Neutrophil (primary cell): ENCODE data around the gene MSL1.

Source experiments
- H3K27ac ChIP-seq: fragments of 200-600 bp; sonication (generic); 2 replicates; pipeline ENCODE4 v1.5.1; 2016; ENCODE audit warnings: mild to moderate bottlenecking, moderate library complexity
- H3K27me3 ChIP-seq: fragments of 200-600 bp; sonication (generic); 2 replicates; pipeline ENCODE4 v1.6.0; 2016; ENCODE audit warnings: mild to moderate bottlenecking
- H3K36me3 ChIP-seq: fragments of 200-600 bp; sonication (generic); 2 replicates; pipeline ENCODE4 v1.5.1; 2017
- H3K4me1 ChIP-seq, 2 experiments: fragments of 200-600 bp in 1 of 2; sonication (generic) in 1 of 2; 1 replicate in 1 of 2; 2 replicates in 1 of 2; pipeline versions ENCODE4 v1.5.1 to v1.6.1; 2013 to 2016; ENCODE audit warnings: low read depth in 1 of 2, low read length in 1 of 2, mild to moderate bottlenecking in 1 of 2, moderate library complexity in 1 of 2; ENCODE audit not compliant: control insufficient read depth in 1 of 2, insufficient read depth in 1 of 2
- H3K4me3 ChIP-seq, 2 experiments: fragments of 200-600 bp in 1 of 2; sonication (generic) in 1 of 2; 1 replicate in 1 of 2; 2 replicates in 1 of 2; pipeline ENCODE4 v1.5.1; 2013 to 2016; ENCODE audit warnings: low read depth in 1 of 2, low read length in 1 of 2, mild to moderate bottlenecking in 1 of 2, moderate library complexity in 1 of 2
- H3K9me3 ChIP-seq: fragments of 200-600 bp; sonication (generic); 2 replicates; pipeline ENCODE4 v1.5.1; 2016
- TF ChIP-seq, protein P1 (sequence below): fragments of 200-600 bp; sonication (generic); IDR thresholded peaks from 2 replicates; pipeline ENCODE4 v1.5.1; 2016; ENCODE audit warnings: antibody characterized with exemption

The MSL1 gene

GRCh38 chr17:40079545-40079944, 42.2 kb upstream of the MSL1 start:
- TF ChIP-seq, protein P1, sequence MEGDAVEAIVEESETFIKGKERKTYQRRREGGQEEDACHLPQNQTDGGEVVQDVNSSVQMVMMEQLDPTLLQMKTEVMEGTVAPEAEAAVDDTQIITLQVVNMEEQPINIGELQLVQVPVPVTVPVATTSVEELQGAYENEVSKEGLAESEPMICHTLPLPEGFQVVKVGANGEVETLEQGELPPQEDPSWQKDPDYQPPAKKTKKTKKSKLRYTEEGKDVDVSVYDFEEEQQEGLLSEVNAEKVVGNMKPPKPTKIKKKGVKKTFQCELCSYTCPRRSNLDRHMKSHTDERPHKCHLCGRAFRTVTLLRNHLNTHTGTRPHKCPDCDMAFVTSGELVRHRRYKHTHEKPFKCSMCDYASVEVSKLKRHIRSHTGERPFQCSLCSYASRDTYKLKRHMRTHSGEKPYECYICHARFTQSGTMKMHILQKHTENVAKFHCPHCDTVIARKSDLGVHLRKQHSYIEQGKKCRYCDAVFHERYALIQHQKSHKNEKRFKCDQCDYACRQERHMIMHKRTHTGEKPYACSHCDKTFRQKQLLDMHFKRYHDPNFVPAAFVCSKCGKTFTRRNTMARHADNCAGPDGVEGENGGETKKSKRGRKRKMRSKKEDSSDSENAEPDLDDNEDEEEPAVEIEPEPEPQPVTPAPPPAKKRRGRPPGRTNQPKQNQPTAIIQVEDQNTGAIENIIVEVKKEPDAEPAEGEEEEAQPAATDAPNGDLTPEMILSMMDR, result no peak
- H3K4me3 ChIP-seq, result no peak overlapping the region
- H3K36me3 ChIP-seq, result peaks cover 49% of the 10 kb centered on the region

DNA sequence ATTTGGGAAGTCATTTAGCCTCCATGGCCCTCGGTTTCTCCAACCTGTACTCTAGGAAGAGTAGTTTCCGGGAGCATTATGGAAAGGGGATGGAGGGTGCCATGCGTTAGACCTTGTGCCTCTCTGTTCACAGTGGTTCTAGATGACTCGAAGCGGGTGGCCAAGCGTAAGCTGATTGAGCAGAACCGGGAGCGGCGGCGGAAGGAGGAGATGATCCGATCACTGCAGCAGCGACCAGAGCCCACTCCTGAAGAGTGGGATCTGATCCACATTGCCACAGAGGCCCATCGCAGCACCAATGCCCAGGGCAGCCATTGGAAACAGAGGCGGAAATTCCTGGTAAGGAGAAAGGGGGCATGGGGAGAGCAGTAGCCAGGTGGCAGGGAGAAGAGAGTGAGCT, 37.3 kb upstream of the MSL1 start:
- Histone ChIP-seq H3K36me3 (peaks cover 77% of the 10 kb centered on the region), H3K27me3 (no peaks in the 10 kb centered on the region), H3K27ac (no peak overlapping the region), H3K9me3 (no peaks in the 10 kb centered on the region), H3K4me1 (no peaks in the 10 kb centered on the region), H3K4me3 (no peak overlapping the region)
- TF ChIP-seq, protein P1, result no peak

More at GRCh38 chr17:40079545-40079944, 42.2 kb upstream of the MSL1 start:
- Histone ChIP-seq H3K27ac (no peak overlapping the region), H3K27me3 (no peaks in the 10 kb centered on the region), H3K9me3 (no peaks in the 10 kb centered on the region), H3K4me1 (peaks cover 20 to 25% of the 10 kb centered on the region in 2 experiments)

DNA sequence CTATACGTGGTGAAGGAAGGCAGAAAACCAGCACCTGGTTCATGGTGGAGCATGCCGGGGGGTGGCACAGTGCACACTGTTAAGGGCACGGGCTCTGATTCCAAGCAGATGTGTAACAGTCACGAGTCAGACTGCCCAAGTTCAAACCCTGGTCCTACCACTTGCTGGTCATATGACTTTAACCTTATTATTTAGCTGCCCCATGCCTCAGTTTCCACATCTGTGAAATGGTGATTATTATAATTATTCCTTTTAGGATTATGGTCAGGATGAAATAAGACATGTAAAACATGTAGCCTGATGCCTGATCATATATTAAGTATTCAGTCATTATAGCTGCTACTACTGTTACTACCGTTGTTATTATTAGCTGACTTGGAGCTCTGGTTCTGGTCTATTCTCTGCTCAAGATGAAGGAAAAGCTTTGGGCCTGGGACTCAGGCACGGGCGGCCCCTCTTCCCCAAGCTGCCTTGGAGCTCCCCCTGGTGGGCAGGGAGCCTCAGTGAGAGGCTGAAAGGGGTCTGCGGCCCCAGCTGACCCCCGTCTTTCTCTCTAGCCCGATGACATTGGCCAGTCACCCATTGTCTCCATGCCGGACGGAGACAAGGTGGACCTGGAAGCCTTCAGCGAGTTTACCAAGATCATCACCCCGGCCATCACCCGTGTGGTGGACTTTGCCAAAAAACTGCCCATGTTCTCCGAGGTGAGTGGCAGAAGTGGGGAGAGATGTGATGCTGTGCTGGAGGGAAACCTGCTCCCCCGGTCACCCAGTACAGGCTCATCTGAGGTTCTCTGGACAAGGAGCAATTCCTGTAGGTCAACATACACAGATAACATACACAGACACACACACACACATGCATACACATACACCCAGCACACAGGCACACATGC, 35.4 kb upstream of the MSL1 start:
- peaks cover 86% of the 10 kb centered on the region for H3K36me3 ChIP-seq
- no peaks in the 10 kb centered on the region for H3K4me1 ChIP-seq
- no peak overlapping the region for H3K4me3 ChIP-seq
- H3K9me3 ChIP-seq, result no peaks in the 10 kb centered on the region
- TF ChIP-seq, protein P1, result peak; percentile 61
- H3K27me3 ChIP-seq, result no peaks in the 10 kb centered on the region
- no peak overlapping the region for H3K27ac ChIP-seq

DNA sequence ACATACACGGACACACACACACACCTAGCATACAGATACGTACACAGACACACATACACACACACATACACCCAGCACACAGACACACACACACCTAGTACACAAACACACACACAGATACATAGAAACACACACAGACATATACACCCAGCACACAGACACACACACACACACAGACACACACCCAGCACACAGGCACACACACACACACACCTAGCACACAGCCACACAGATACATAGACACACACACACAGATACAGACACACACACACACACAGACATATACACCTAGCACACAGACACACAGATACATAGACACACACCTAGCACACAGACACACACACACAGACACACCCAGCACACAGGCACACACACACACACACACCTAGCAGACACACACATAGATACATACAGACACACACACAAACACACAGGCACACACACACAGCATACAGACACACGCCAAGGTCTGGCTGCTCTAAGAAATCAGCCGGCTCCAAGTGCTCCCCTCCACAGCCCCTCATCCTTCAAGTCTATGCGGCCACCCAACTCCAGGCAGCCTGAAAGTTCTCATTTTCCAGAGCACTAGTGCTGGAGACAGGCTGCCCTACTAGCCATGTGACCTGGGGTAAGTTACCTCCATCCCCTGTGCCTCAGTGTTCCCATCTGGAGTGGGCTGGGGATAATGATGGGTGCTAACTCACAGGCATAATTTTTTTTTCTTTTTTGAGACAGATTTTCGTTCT, 34.5 kb upstream of the MSL1 start:
- Histone ChIP-seq H3K4me1 (no peaks in the 10 kb centered on the region), H3K36me3 (peaks cover 93% of the 10 kb centered on the region), H3K9me3 (no peaks in the 10 kb centered on the region)

DNA sequence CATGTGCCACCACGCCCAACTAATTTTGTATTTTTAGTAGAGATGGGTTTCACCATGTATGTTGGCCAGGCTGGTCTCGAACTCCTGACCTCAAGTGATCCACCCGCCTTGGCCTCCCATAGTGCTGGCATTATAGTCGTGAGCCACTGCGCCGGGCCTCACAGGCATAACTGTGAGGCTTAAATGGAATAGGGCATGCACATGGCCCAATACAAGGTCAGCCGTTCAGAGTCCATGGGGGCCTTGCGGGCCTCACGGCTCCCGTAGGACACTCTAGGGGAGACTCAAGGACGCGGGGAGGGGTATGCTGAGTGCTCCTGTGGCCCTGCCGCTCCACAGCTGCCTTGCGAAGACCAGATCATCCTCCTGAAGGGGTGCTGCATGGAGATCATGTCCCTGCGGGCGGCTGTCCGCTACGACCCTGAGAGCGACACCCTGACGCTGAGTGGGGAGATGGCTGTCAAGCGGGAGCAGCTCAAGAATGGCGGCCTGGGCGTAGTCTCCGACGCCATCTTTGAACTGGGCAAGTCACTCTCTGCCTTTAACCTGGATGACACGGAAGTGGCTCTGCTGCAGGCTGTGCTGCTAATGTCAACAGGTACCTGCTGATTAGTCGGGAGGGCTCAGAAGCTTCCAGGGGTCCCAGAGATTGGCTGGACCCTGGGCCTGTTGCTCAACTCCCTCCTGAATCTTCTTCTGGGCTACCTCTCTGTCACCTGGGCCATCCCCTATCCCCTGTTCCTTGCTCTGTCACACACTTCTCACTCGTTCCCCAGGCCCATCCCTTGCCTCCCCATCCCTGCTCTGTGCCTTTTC, 33.7 kb upstream of the MSL1 start:
- Histone ChIP-seq H3K4me1 (no peaks in the 10 kb centered on the region), H3K27me3 (no peaks in the 10 kb centered on the region), H3K36me3 (peaks cover 100% of the 10 kb centered on the region), H3K9me3 (no peaks in the 10 kb centered on the region), H3K27ac (no peak overlapping the region), H3K4me3 (no peak overlapping the region)
- TF ChIP-seq, protein P1, result no peak

More for the DNA sequence above, 34.5 kb upstream of the MSL1 start:
- Histone ChIP-seq H3K4me3 (no peak overlapping the region), H3K27ac (no peak overlapping the region), H3K27me3 (no peaks in the 10 kb centered on the region)
- TF ChIP-seq, protein P1, result no peak
